Neural cell (in vitro differentiated cells): Measurements from ENCODE around the gene PHLPP1. TPM values are rescaled to one million over a fixed set of nuclear protein-coding genes. Genes with fewer than 3 reads are reported as not detected.

Experiments used
- H2AFZ ChIP-seq: fragments of 200-600, 300-800 bp; sonication (generic), shearing (Covaris generic); 2 replicates; pipeline ENCODE4 v1.6.0; 2014; ENCODE audit warnings: low read depth, mild to moderate bottlenecking, antibody characterized with exemption, low read length, moderate library complexity
- H3F3A ChIP-seq: fragments of 200-600 bp; shearing (Covaris generic); 2 replicates; pipeline ENCODE4 v1.6.1; 2016; ENCODE audit warnings: mild to moderate bottlenecking, moderate library complexity, mixed read lengths, antibody characterized with exemption, low read length; ENCODE audit not compliant: insufficient read depth, poor library complexity, severe bottlenecking
- H3K27ac ChIP-seq: fragments of 200-600, 300-800 bp; sonication (generic), shearing (Covaris generic); 2 replicates; pipeline ENCODE4 v1.5.1; 2014; ENCODE audit warnings: mild to moderate bottlenecking, low read length, moderate library complexity
- H3K27me3 ChIP-seq: fragments of 300-800, 200-600 bp; sonication (generic), shearing (Covaris generic); 2 replicates; pipeline ENCODE4 v1.6.0; 2014; ENCODE audit warnings: mild to moderate bottlenecking, low read depth, low read length, moderate library complexity; ENCODE audit not compliant: insufficient read depth
- H3K36me3 ChIP-seq: fragments of 300-800, 200-600 bp; sonication (generic), shearing (Covaris generic); 2 replicates; pipeline ENCODE4 v1.5.1; 2014; ENCODE audit warnings: mild to moderate bottlenecking, antibody characterized with exemption, low read length, moderate library complexity; ENCODE audit not compliant: insufficient read depth
- H3K4me2 ChIP-seq: fragments of 300-800, 200-600 bp; sonication (generic), shearing (Covaris generic); 2 replicates; pipeline ENCODE4 v1.6.0; 2014; ENCODE audit warnings: mild to moderate bottlenecking, low read length
- H3K4me3 ChIP-seq: fragments of 300-800, 200-600 bp; sonication (generic), shearing (Covaris generic); 2 replicates; pipeline ENCODE4 v1.5.1; 2014; ENCODE audit warnings: mild to moderate bottlenecking, low read length, moderate library complexity
- H3K79me2 ChIP-seq: fragments of 200-600 bp; shearing (Covaris generic); replicated peaks from 2 replicates; pipeline ENCODE4 v1.6.0; 2014; ENCODE audit warnings: mild to moderate bottlenecking, low read length, moderate library complexity; ENCODE audit not compliant: insufficient read depth
- H3K9ac ChIP-seq: fragments of 300-800, 200-600 bp; sonication (generic), shearing (Covaris generic); 2 replicates; pipeline ENCODE4 v1.6.1; 2016; ENCODE audit warnings: mild to moderate bottlenecking, low read length, mixed read lengths
- H3K9me2 ChIP-seq: fragments of 200-600 bp; shearing (Covaris generic); 2 replicates; pipeline ENCODE4 v1.6.1; 2016; ENCODE audit warnings: mild to moderate bottlenecking, low read length, mixed read lengths; ENCODE audit not compliant: insufficient read depth
- H3K9me3 ChIP-seq: fragments of 200-600, 300-800 bp; sonication (generic), shearing (Covaris generic); 2 replicates; pipeline ENCODE4 v1.6.1; 2016; ENCODE audit warnings: mild to moderate bottlenecking, mixed run types, low read length, moderate library complexity, mixed read lengths
- H4K20me1 ChIP-seq: fragments of 200-600 bp; shearing (Covaris generic); 2 replicates; pipeline ENCODE4 v1.6.1; 2016; ENCODE audit warnings: mild to moderate bottlenecking, mixed run types; ENCODE audit not compliant: insufficient read depth
- EP300 ChIP-seq: fragments of 450-650 bp; conservative IDR thresholded peaks from 2 replicates; pipeline ENCODE4 v1.6.1; 2014; ENCODE audit warnings: antibody characterized with exemption, mild to moderate bottlenecking, moderate library complexity; ENCODE audit not compliant: poor library complexity, severe bottlenecking
- EZH2 ChIP-seq: fragments of 200-600, 300-800 bp; shearing (Covaris generic), sonication (generic); IDR thresholded peaks from 2 replicates; pipeline ENCODE4 v1.6.1; 2014; ENCODE audit warnings: antibody characterized with exemption, low read length, borderline replicate concordance, mild to moderate bottlenecking; ENCODE audit not compliant: insufficient read depth, poor library complexity, severe bottlenecking
- MXI1 ChIP-seq: fragments of 450-650 bp; conservative IDR thresholded peaks from 2 replicates; pipeline ENCODE4 v1.6.1; 2014; ENCODE audit warnings: antibody characterized with exemption, mild to moderate bottlenecking; ENCODE audit not compliant: poor library complexity, severe bottlenecking
- POLR2AphosphoS5 ChIP-seq: IDR thresholded peaks from 2 replicates; pipeline ENCODE4 v1.6.1; 2012
- RAD21 ChIP-seq: fragments of 450-650 bp; conservative IDR thresholded peaks from 2 replicates; pipeline ENCODE4 v1.6.1; 2014; ENCODE audit warnings: antibody characterized with exemption, mild to moderate bottlenecking, moderate library complexity
- SMC3 ChIP-seq: fragments of 450-650 bp; conservative IDR thresholded peaks from 2 replicates; pipeline ENCODE4 v1.6.1; 2014; ENCODE audit warnings: antibody characterized with exemption, mild to moderate bottlenecking, moderate library complexity; ENCODE audit not compliant: poor library complexity
- TAF1 ChIP-seq: IDR thresholded peaks from 2 replicates; pipeline ENCODE4 v1.6.1; 2012; ENCODE audit warnings: low read depth
- polyA plus RNA-seq: library from polyadenylated mRNA; depleted of rRNA; stranded (reverse); fragments of >200 nt; gene quantifications from 2 replicates; pipeline ENCODE4 v1.2.3, GENCODE V29; 2014
- TF ChIP-seq, protein P1 (sequence below): IDR thresholded peaks from 2 replicates; pipeline ENCODE4 v1.6.1; 2012; ENCODE audit warnings: borderline replicate concordance
- TF ChIP-seq, protein P2 (sequence below): fragments of 450-650 bp; IDR thresholded peaks from 2 replicates; pipeline ENCODE4 v1.5.1; 2014; ENCODE audit warnings: antibody characterized with exemption, mild to moderate bottlenecking, moderate library complexity; ENCODE audit not compliant: poor library complexity, severe bottlenecking

Gene PHLPP1
- polyA plus RNA-seq, 1 donor from 2014 or later = 4.5 TPM

DNA sequence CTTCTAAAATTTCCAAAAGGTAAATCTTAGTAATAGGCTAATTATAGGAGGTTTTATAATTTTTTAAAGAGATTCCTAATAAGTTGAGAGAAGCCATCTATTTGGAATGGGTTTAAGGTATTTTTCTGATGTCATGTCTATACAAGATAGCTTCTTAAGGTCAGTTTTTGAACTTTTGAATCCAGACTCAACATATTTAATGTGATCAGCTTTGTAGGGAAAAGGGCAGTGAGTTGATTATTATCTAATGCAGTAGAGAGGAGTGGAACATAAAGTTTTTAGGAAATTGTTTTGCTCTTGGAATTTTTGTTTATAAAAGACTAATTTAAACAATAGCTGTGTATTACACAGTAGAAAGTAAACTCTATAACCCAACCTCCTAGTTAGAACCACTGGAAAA lies 96.3 kb downstream of the PHLPP1 start:
- Histone ChIP-seq H2AFZ (no peak overlapping the region), H3K9ac (no peak overlapping the region), H3K27ac (no peak overlapping the region), H3K9me3 (no peaks in the 10 kb centered on the region), H3K4me2 (no peak overlapping the region), H3K9me2 (no peaks in the 10 kb centered on the region), H3K4me3 (no peak overlapping the region), H3K79me2 (peaks cover 30% of the 10 kb centered on the region), H3F3A (no peaks in the 10 kb centered on the region), H4K20me1 (no peaks in the 10 kb centered on the region), H3K27me3 (no peaks in the 10 kb centered on the region), H3K36me3 (no peaks in the 10 kb centered on the region)
- TF ChIP-seq, protein P1, sequence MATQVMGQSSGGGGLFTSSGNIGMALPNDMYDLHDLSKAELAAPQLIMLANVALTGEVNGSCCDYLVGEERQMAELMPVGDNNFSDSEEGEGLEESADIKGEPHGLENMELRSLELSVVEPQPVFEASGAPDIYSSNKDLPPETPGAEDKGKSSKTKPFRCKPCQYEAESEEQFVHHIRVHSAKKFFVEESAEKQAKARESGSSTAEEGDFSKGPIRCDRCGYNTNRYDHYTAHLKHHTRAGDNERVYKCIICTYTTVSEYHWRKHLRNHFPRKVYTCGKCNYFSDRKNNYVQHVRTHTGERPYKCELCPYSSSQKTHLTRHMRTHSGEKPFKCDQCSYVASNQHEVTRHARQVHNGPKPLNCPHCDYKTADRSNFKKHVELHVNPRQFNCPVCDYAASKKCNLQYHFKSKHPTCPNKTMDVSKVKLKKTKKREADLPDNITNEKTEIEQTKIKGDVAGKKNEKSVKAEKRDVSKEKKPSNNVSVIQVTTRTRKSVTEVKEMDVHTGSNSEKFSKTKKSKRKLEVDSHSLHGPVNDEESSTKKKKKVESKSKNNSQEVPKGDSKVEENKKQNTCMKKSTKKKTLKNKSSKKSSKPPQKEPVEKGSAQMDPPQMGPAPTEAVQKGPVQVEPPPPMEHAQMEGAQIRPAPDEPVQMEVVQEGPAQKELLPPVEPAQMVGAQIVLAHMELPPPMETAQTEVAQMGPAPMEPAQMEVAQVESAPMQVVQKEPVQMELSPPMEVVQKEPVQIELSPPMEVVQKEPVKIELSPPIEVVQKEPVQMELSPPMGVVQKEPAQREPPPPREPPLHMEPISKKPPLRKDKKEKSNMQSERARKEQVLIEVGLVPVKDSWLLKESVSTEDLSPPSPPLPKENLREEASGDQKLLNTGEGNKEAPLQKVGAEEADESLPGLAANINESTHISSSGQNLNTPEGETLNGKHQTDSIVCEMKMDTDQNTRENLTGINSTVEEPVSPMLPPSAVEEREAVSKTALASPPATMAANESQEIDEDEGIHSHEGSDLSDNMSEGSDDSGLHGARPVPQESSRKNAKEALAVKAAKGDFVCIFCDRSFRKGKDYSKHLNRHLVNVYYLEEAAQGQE = no peak
- no peak for TF ChIP-seq RAD21
- no peak for TF ChIP-seq TAF1
- TF ChIP-seq POLR2AphosphoS5 = no peak
- no peak for TF ChIP-seq EP300
- TF ChIP-seq MXI1 = no peak
- no peak for TF ChIP-seq EZH2

DNA sequence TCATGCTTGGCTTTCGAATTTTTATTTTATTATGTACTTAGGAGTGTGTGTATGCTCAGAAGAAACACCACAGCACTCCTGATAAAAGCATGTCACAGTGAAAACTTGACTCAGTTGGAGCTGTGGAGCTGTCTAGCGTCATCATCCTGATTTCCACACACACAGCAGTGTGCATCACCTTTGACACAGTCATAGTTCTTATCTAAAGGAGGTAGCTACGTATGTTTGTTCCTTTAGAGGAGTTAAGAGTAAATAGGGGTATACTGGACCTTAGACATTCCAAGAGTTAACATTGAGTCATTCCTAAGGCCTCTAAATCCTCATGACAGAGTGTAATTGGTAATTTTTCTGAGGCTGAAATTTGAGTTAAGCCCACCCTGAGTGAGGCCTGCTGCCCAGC lies 96.9 kb downstream of the PHLPP1 start:
- Histone ChIP-seq H2AFZ (no peak overlapping the region), H3K9me2 (no peaks in the 10 kb centered on the region), H3K4me2 (no peak overlapping the region), H3K9me3 (no peaks in the 10 kb centered on the region), H4K20me1 (no peaks in the 10 kb centered on the region), H3K36me3 (no peaks in the 10 kb centered on the region), H3K27ac (no peak overlapping the region), H3F3A (no peaks in the 10 kb centered on the region), H3K9ac (no peak overlapping the region), H3K4me3 (no peak overlapping the region), H3K27me3 (no peaks in the 10 kb centered on the region), H3K79me2 (peaks cover 33% of the 10 kb centered on the region)
- TF ChIP-seq, protein P1 = no peak
- no peak for TF ChIP-seq SMC3

DNA sequence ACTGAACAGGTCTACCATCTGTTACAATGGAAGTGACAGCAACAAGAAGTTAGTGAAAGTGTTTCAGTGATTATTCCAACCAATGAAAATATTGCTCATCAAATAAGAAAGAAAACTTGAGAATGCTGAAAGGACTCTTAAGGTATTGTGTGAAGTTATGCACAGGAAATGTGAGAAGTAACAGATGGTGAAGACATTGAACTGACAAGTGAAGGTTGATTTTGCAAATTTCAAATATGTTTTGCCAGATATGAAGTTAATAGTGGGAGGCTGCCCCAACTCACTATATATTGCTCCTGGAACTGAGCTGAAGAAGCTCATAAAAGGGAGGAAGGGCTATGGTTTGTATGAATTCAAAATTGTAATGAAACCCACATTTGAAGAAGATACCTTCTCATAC lies 97.5 kb downstream of the PHLPP1 start:
- no peak overlapping the region for H3K9ac ChIP-seq
- no peaks in the 10 kb centered on the region for H3K27me3 ChIP-seq
- no peaks in the 10 kb centered on the region for H3K9me2 ChIP-seq
- no peaks in the 10 kb centered on the region for H3K9me3 ChIP-seq
- no peaks in the 10 kb centered on the region for H3F3A ChIP-seq
- H3K4me2 ChIP-seq = no peak overlapping the region
- no peaks in the 10 kb centered on the region for H4K20me1 ChIP-seq
- H2AFZ ChIP-seq = no peak overlapping the region
- peaks cover 28% of the 10 kb centered on the region for H3K79me2 ChIP-seq
- no peaks in the 10 kb centered on the region for H3K36me3 ChIP-seq
- TF ChIP-seq, protein P1 = no peak
- TF ChIP-seq EZH2 = no peak
- TF ChIP-seq, protein P2, sequence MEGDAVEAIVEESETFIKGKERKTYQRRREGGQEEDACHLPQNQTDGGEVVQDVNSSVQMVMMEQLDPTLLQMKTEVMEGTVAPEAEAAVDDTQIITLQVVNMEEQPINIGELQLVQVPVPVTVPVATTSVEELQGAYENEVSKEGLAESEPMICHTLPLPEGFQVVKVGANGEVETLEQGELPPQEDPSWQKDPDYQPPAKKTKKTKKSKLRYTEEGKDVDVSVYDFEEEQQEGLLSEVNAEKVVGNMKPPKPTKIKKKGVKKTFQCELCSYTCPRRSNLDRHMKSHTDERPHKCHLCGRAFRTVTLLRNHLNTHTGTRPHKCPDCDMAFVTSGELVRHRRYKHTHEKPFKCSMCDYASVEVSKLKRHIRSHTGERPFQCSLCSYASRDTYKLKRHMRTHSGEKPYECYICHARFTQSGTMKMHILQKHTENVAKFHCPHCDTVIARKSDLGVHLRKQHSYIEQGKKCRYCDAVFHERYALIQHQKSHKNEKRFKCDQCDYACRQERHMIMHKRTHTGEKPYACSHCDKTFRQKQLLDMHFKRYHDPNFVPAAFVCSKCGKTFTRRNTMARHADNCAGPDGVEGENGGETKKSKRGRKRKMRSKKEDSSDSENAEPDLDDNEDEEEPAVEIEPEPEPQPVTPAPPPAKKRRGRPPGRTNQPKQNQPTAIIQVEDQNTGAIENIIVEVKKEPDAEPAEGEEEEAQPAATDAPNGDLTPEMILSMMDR = no peak
- no peak for TF ChIP-seq RAD21
- no peak for TF ChIP-seq EP300
- no peak for TF ChIP-seq SMC3
- no peak for TF ChIP-seq MXI1
- no peak for TF ChIP-seq TAF1
- no peak for TF ChIP-seq POLR2AphosphoS5
- H3K27ac ChIP-seq = no peak overlapping the region
- no peak overlapping the region for H3K4me3 ChIP-seq
